ENCODE results near the gene CSHL1. TPM values are rescaled to one million over a fixed set of nuclear protein-coding genes. Genes with fewer than 3 reads are reported as not detected.
A peak's percentile ranks its signal among the peaks of the same experiment; 100 is the strongest.

Gene CSHL1
- total RNA-seq, 1 donor from 2014 or later: not detected

DNA sequence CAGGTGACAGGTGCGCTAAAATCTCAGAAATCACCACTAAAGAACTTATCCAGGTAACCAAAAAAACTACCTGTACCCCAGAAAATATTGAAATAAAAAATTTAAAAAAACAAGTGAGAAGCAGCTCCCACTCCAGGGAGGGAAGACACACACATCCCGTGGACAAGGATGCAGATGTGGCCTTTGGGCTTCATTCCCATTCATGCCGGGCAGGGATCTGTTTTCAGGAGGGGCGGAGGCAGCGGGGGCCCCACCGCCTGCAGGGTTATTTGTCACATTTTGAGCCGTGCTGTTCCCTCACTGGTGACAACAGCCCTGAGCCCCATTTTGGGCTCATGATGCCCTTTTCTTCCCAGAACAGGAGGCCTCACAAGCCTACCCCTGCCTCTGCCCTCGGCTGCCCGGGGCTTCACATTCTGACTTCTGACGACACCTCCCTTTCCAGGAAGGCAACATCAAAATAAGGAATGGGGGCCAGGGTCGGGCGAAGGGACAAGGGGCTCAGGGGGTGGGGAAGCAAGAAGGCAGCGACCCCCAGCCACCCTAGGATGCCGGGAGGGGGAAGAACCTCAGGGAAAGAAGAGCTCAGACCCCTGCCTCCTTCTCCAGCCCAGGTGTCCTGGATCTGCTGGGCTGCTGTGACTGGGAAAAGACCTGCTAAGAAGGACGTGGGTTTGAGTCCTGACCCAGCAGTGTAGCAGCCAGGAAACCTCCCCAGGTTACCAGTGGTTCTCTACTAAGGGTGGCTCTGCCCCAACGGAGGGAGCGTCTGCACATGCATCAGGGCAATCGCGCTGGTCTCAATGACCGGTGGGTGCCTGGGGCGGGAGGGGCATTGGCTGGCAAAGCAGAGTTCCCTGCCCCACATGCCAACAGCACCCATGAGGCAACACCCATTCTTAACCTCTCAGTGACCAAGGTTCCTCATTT is 23.4 kb upstream of the CSHL1 start:
- H3K9me3 Mint-ChIP-seq: no peaks in the 10 kb centered on the region
- TF ChIP-seq, protein P1, sequence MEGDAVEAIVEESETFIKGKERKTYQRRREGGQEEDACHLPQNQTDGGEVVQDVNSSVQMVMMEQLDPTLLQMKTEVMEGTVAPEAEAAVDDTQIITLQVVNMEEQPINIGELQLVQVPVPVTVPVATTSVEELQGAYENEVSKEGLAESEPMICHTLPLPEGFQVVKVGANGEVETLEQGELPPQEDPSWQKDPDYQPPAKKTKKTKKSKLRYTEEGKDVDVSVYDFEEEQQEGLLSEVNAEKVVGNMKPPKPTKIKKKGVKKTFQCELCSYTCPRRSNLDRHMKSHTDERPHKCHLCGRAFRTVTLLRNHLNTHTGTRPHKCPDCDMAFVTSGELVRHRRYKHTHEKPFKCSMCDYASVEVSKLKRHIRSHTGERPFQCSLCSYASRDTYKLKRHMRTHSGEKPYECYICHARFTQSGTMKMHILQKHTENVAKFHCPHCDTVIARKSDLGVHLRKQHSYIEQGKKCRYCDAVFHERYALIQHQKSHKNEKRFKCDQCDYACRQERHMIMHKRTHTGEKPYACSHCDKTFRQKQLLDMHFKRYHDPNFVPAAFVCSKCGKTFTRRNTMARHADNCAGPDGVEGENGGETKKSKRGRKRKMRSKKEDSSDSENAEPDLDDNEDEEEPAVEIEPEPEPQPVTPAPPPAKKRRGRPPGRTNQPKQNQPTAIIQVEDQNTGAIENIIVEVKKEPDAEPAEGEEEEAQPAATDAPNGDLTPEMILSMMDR (IDR thresholded peaks at IDR 0.05): no peak
- CTCF ChIA-PET: interaction anchor here (1.2 to 8.9 kb wide), 3 partner anchors 10 to 15 kb away, joined by 4 to 146 read pairs (median 80); partner anchors contain the start of gene GH1
- ATAC-seq (ENCODE audit: low read depth) (no peak), DNase-seq (no peak)
- no peaks in the 10 kb centered on the region for H3K27me3 Mint-ChIP-seq
- intact Hi-C loops (cut with micrococcal nuclease): no loop called here
- peak overlapping the region; percentile 96 for H3K27ac Mint-ChIP-seq
- peak overlapping the region; percentile 70 for H3K4me3 Mint-ChIP-seq
- POLR2A ChIA-PET: interaction anchor here (0.9 to 19.1 kb wide), 7 partner anchors 9 to 160 kb away, joined by 3 to 837 read pairs (median 4); partner anchors contain the start of genes DDX42 and GH1
- H3K36me3 Mint-ChIP-seq (ENCODE audit: low read depth): peaks cover 26% of the 10 kb centered on the region
- H3K4me1 Mint-ChIP-seq: peaks cover 89% of the 10 kb centered on the region

- DNase-seq: no peak
- ChIA-PET CTCF (interaction anchor here (1.2 to 8.9 kb wide), 7 partner anchors 9 to 200 kb away, joined by 3 to 146 read pairs (median 6); partner anchors contain the start of gene GH1), POLR2A (interaction anchor here (1.1 to 19.1 kb wide), 6 partner anchors 8 to 212 kb away, joined by 3 to 837 read pairs (median 22); partner anchors contain the start of gene GH1)
- ATAC-seq (ENCODE audit: low read depth): no peak
- Mint-ChIP-seq H3K27ac (peak overlapping the region; percentile 96), H3K27me3 (no peaks in the 10 kb centered on the region), H3K4me1 (peaks cover 89% of the 10 kb centered on the region), H3K4me3 (peak overlapping the region; percentile 98), H3K9me3 (no peaks in the 10 kb centered on the region), H3K36me3 (ENCODE audit: low read depth) (peaks cover 34% of the 10 kb centered on the region)
- intact Hi-C loops (cut with micrococcal nuclease): loop anchor here (1.0 kb wide), 1 partner anchor 8 kb away; no protein-coding TSS in a partner anchor
- TF ChIP-seq, protein P1 (IDR thresholded peaks at IDR 0.05): no peak
Observed at GRCh38 chr17:63933598-63933997, 22.5 kb upstream of the CSHL1 start.

GRCh38 chr17:63932721-63933120 is 21.7 kb upstream of the CSHL1 start:
- peak; percentile 10 for ATAC-seq (ENCODE audit: low read depth)
- peak overlapping the region; percentile 98 for H3K4me3 Mint-ChIP-seq
- H3K36me3 Mint-ChIP-seq (ENCODE audit: low read depth): peaks cover 41% of the 10 kb centered on the region
- no peaks in the 10 kb centered on the region for H3K9me3 Mint-ChIP-seq
- ChIA-PET CTCF (interaction anchor here (0.9 to 8.9 kb wide), 11 partner anchors 11 to 201 kb away, joined by 3 to 146 read pairs (median 7); partner anchors contain the start of genes GH1 and ICAM2), POLR2A (interaction anchor here (0.6 to 19.1 kb wide), 13 partner anchors 9 to 213 kb away, joined by 3 to 837 read pairs (median 10); partner anchors contain the start of genes ERN1, GH1 and ICAM2)
- peaks cover 90% of the 10 kb centered on the region for H3K4me1 Mint-ChIP-seq
- TF ChIP-seq, protein P1 (IDR thresholded peaks at IDR 0.05): no peak
- intact Hi-C loops (cut with micrococcal nuclease): loop anchor here (1.0 kb wide), 3 partner anchors 7 to 14 kb away; no protein-coding TSS in a partner anchor
- H3K27me3 Mint-ChIP-seq: no peaks in the 10 kb centered on the region
- DNase-seq: no peak
- peak overlapping the region; percentile 96 for H3K27ac Mint-ChIP-seq

DNA sequence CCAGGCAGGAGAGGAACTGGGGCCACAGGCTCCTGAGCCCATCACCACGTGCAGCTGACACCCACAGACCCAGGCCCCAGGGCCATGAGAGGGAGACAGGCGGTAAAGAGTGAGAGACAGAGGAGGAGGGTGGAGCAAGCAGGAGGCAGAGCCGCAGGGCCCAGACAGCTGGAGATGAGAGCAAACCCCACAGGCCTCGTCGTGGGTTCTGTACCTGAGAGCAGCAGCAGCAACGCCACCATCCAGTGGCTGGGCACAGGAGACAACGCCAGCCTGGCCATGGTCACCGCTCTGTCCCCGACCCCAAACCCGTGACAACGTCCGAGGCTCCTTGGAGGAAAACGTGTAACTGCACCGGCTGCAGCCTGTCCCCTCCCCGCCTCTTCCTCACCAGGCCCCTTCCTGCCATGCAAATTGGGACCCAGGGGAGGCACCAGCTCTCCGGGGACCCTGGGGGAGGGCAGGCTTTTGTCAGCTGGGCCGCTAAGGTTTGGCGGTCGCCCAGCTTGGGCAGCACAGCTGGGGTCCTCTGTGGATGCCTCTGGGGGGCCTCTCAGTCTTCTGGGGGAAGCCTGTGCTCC is 21.0 kb upstream of the CSHL1 start, which contains the start of gene CD79B:
TSS of gene CD79B (minus strand) at position 351 of the 581 bp plus-strand sequence. CDS start at position 281, 70 bp downstream.
- TF ChIP-seq, protein P1 (IDR thresholded peaks at IDR 0.05): no peak
- Mint-ChIP-seq H3K4me3 (peak within 1 kb of the TSS; percentile 98), H3K36me3 (ENCODE audit: low read depth) (peaks cover 44% of the 10 kb centered on the region), H3K27ac (peak within 1 kb of the TSS; percentile 96), H3K27me3 (no peaks in the 10 kb centered on the region), H3K4me1 (peaks cover 89% of the 10 kb centered on the region), H3K9me3 (no peaks in the 10 kb centered on the region)
- peak; percentile 79 for ATAC-seq (ENCODE audit: low read depth)
- ChIA-PET CTCF (interaction anchor here (0.9 to 8.9 kb wide), 11 partner anchors 11 to 202 kb away, joined by 3 to 146 read pairs (median 7); partner anchors contain the start of genes GH1 and ICAM2), POLR2A (interaction anchor here (0.6 to 19.1 kb wide), 17 partner anchors 10 to 483 kb away, joined by 3 to 837 read pairs (median 6); partner anchors contain the start of genes ERN1, GH1 and ICAM2)
- peak; percentile 90 for DNase-seq
- intact Hi-C loops (cut with micrococcal nuclease): loop anchor here (1.0 kb wide), 2 partner anchors 13 to 14 kb away; no protein-coding TSS in a partner anchor
